HEK293 (cell line): Measurements from ENCODE around the gene SLC7A14.

Experiments
- CTCF ChIA-PET: fragments of 350-600 bp; formaldehyde crosslinking; extraction: SDS; loops from one replicate; lab custom pipeline; 2021; ENCODE audit warnings: antibody characterized with exemption; lab: Yijun Ruan, JAX
- POLR2A ChIA-PET: fragments of 300-600 bp; formaldehyde crosslinking; extraction: SDS; loops from one replicate; lab custom pipeline; 2020; ENCODE audit warnings: antibody characterized with exemption, inconsistent platforms; lab: Yijun Ruan, JAX
- H3K27ac ChIP-seq: fragments of 200-500 bp; sonication (Bioruptor generic); 2 replicates; pipeline ENCODE4 v1.5.1; 2014; ENCODE audit warnings: low read depth, low read length, control low read depth, inconsistent platforms; ENCODE audit errors: extremely low read depth
- H3K36me3 ChIP-seq, 2 experiments: fragments of 200-500 bp in 1 of 2; sonication (Bioruptor generic) in 1 of 2; 1 replicate in 1 of 2; 2 replicates in 1 of 2; pipeline ENCODE4 v1.5.1; 2014 to 2017; ENCODE audit warnings: inconsistent platforms in 2 of 2, low read length in 2 of 2; ENCODE audit not compliant: control insufficient read depth in 2 of 2, insufficient read depth in 1 of 2
- H3K4me1 ChIP-seq: fragments of 200-500 bp; sonication (Bioruptor generic); 2 replicates; pipeline ENCODE4 v1.5.1; 2014; ENCODE audit warnings: mild to moderate bottlenecking, low read length, inconsistent platforms; ENCODE audit not compliant: control insufficient read depth, insufficient read depth
- H3K4me3 ChIP-seq: 2 replicates; pipeline ENCODE4 v1.5.1; 2011; ENCODE audit warnings: low read depth, mild to moderate bottlenecking, control low read depth, low read length, moderate library complexity
- H3K9me3 ChIP-seq: fragments of 200-500 bp; sonication (Bioruptor generic); 2 replicates; pipeline ENCODE4 v1.5.1; 2014; ENCODE audit warnings: low read depth, low read length, inconsistent platforms; ENCODE audit not compliant: control insufficient read depth, insufficient read depth
- ZIC2 ChIP-seq: fragments of 450-650 bp; formaldehyde crosslinking; IDR thresholded peaks from 2 replicates; pipeline ENCODE4 v1.5.1; 2016; ENCODE audit warnings: missing biosample characterization, missing genetic modification characterization
- ZNF133 ChIP-seq: fragments of 450-650 bp; formaldehyde crosslinking; IDR thresholded peaks from 2 replicates; pipeline ENCODE4 v1.5.1; 2016; ENCODE audit warnings: missing biosample characterization, missing genetic modification characterization
- ZNF184 ChIP-seq: fragments of 450-650 bp; IDR thresholded peaks from 2 replicates; pipeline ENCODE4 v1.5.1; 2018; ENCODE audit warnings: missing biosample characterization, mild to moderate bottlenecking, missing genetic modification characterization
- ZNF19 ChIP-seq: fragments of 450-650 bp; formaldehyde crosslinking; IDR thresholded peaks from 2 replicates; pipeline ENCODE4; 2016; ENCODE audit warnings: missing biosample characterization, missing genetic modification characterization, low read depth
- ZNF223 ChIP-seq: fragments of 450-650 bp; formaldehyde crosslinking; IDR thresholded peaks from 2 replicates; pipeline ENCODE4 v1.5.1; 2016; ENCODE audit warnings: missing biosample characterization, missing genetic modification characterization
- ZNF302 ChIP-seq: fragments of 450-650 bp; formaldehyde crosslinking; IDR thresholded peaks from 2 replicates; pipeline ENCODE4 v1.5.1; 2016; ENCODE audit warnings: missing biosample characterization, missing genetic modification characterization, low read depth
- ZNF311 ChIP-seq: fragments of 450-650 bp; formaldehyde crosslinking; IDR thresholded peaks from 2 replicates; pipeline ENCODE4 v1.5.1; 2017; ENCODE audit warnings: missing biosample characterization, missing genetic modification characterization, borderline replicate concordance
- ZNF366 ChIP-seq: fragments of 450-650 bp; formaldehyde crosslinking; conservative IDR thresholded peaks from 2 replicates; pipeline ENCODE4 v1.5.1; 2016; ENCODE audit warnings: missing biosample characterization, missing genetic modification characterization
- ZNF433 ChIP-seq: fragments of 450-650 bp; formaldehyde crosslinking; IDR thresholded peaks from 2 replicates; pipeline ENCODE4 v1.5.1; 2016; ENCODE audit warnings: missing biosample characterization, missing genetic modification characterization, low read depth
- ZNF600 ChIP-seq: fragments of 450-650 bp; formaldehyde crosslinking; IDR thresholded peaks from 2 replicates; pipeline ENCODE4 v1.5.1; 2016; ENCODE audit warnings: missing biosample characterization, missing genetic modification characterization
- ZNF629 ChIP-seq: fragments of 450-650 bp; formaldehyde crosslinking; IDR thresholded peaks from 2 replicates; pipeline ENCODE4 v1.5.1; 2017; ENCODE audit warnings: missing biosample characterization, missing genetic modification characterization
- ZNF785 ChIP-seq: fragments of 450-650 bp; formaldehyde crosslinking; IDR thresholded peaks from 2 replicates; pipeline ENCODE4 v1.5.1; 2016; ENCODE audit warnings: missing biosample characterization, missing genetic modification characterization
- TF ChIP-seq, protein P1 (sequence below): fragments of 450-650 bp; formaldehyde crosslinking; IDR thresholded peaks from 2 replicates; pipeline ENCODE4 v1.5.1; 2016; ENCODE audit warnings: missing biosample characterization, missing genetic modification characterization
- TF ChIP-seq, protein P2 (sequence below): fragments of 450-650 bp; formaldehyde crosslinking; IDR thresholded peaks from 2 replicates; pipeline ENCODE4 v1.5.1; 2016; ENCODE audit warnings: missing biosample characterization, missing genetic modification characterization
- TF ChIP-seq, protein P3 (sequence below): fragments of 450-650 bp; formaldehyde crosslinking; IDR thresholded peaks from 2 replicates; pipeline ENCODE4 v1.5.1; 2016; ENCODE audit warnings: missing biosample characterization, missing genetic modification characterization

SLC7A14 gene

DNA sequence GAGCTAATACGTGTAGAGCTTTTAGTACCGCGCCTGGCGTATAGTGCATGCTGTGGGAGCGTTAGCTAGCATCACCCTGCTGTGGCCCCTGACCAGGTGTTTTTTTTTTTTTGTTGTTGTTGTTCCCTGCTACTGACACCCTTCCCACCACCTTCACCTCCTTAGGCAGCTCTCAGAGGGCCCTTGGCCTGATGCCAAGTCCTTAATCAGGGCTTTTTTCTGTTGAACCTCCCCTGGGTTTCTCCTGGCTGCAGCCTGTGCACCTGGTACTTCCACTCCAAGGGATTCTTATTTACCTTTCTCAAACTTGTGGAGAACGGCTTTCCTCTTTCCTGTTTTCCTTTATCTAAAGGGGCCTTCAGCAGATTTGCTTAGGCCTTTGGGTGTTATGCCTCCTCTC is 53.3 kb downstream of the SLC7A14 start (continued):
- TF ChIP-seq ZNF366 (tag by site-specific recombination) (no peak), ZIC2 (tag by site-specific recombination) (peak; percentile 24; the same call in 1 of the 2 replicates)

DNA sequence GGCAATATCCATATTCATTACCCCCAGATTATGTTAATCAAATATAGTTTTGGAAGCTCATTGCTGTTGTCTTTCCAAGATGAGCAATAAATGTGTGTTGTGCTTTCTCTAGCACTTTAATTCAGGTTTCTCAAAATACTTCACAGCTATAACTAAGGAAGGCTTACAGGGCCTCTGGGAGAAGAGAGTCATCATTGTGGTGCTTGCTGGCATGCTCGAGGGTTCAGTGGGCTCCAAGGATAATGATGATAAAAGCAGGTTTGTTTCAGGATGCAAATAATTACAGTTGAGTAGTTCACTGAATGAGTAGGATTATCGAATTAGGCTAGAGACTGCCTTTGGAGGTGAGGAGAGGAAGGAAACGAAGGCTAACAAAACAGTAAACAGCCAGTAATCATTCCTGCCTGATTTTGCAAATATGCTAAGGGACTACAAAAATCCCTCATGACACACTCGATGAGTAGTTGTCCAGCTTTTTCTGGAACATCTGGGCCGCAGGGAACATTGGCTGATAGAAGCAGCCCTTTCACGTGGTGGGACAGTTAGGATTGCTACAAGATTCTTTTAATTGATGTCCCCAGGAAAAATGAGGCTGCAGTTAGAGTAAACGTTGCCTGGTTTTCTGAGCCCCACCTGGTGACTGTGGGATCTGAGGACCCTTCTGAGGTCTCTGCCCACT is 54.1 kb downstream of the SLC7A14 start:
- no peak overlapping the region for H3K27ac ChIP-seq
- POLR2A ChIA-PET = interaction anchor here (0.6 kb wide), 1 partner anchor 31 kb away, joined by 3 read pairs; no protein-coding TSS in a partner anchor
- CTCF ChIA-PET = interaction anchor here (1.1 kb wide), 1 partner anchor 280 kb away, joined by 3 read pairs; no protein-coding TSS in a partner anchor
- TF ChIP-seq ZNF600 (no peak), ZNF184 (tag by site-specific recombination) (no peak), ZNF133 (tag by site-specific recombination) (peak; percentile 62; the same call in 1 of the 2 replicates), ZNF223 (tag by site-specific recombination) (no peak), ZNF302 (tag by site-specific recombination) (no peak)
- TF ChIP-seq, protein P1, sequence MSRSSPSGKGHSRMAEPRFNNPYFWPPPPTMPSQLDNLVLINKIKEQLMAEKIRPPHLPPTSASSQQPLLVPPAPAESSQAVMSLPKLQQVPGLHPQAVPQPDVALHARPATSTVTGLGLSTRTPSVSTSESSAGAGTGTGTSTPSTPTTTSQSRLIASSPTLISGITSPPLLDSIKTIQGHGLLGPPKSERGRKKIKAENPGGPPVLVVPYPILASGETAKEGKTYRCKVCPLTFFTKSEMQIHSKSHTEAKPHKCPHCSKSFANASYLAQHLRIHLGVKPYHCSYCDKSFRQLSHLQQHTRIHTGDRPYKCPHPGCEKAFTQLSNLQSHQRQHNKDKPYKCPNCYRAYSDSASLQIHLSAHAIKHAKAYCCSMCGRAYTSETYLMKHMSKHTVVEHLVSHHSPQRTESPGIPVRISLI (tag by site-specific recombination) = no peak
- TF ChIP-seq, all 188 proteins: peak for 1
- no peaks in the 10 kb centered on the region for H3K4me1 ChIP-seq
- H3K4me3 ChIP-seq = no peak overlapping the region
- no peaks in the 10 kb centered on the region for H3K9me3 ChIP-seq
- no peaks in the 10 kb centered on the region for H3K36me3 ChIP-seq

DNA sequence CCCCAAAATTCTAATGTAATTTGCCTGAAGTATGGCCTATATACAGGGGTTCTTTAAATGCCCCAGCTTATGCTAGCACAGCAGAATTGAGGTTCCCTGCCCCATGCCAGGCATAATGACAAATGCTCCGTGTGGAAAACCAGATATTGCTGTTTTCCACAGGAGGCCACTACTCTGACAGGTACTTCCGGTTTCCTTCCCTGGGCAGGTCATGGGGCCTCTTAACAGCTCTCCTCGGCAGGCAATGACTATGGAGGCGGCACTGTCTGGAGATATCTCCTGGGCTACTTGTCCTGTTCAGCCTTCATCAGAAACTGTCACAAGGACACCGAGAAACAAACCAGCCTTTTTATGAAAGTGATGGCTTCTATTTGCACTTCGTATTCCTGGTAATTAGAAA is 54.8 kb downstream of the SLC7A14 start:
- ChIA-PET POLR2A (interaction anchor here (0.6 kb wide), 1 partner anchor 31 kb away, joined by 3 read pairs; no protein-coding TSS in a partner anchor), CTCF (interaction anchor here (1.1 kb wide), 1 partner anchor 281 kb away, joined by 3 read pairs; no protein-coding TSS in a partner anchor)
- Histone ChIP-seq H3K4me1 (no peaks in the 10 kb centered on the region), H3K27ac (no peak overlapping the region), H3K36me3 (no peaks in the 10 kb centered on the region), H3K9me3 (no peaks in the 10 kb centered on the region), H3K4me3 (no peak overlapping the region)
- no peak for TF ChIP-seq ZNF433
- no peak for TF ChIP-seq ZNF785 (tag by site-specific recombination)
- TF ChIP-seq ZNF311 (tag by site-specific recombination) = no peak
- TF ChIP-seq, protein P2, sequence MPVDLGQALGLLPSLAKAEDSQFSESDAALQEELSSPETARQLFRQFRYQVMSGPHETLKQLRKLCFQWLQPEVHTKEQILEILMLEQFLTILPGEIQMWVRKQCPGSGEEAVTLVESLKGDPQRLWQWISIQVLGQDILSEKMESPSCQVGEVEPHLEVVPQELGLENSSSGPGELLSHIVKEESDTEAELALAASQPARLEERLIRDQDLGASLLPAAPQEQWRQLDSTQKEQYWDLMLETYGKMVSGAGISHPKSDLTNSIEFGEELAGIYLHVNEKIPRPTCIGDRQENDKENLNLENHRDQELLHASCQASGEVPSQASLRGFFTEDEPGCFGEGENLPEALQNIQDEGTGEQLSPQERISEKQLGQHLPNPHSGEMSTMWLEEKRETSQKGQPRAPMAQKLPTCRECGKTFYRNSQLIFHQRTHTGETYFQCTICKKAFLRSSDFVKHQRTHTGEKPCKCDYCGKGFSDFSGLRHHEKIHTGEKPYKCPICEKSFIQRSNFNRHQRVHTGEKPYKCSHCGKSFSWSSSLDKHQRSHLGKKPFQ = no peak
- TF ChIP-seq, protein P3, sequence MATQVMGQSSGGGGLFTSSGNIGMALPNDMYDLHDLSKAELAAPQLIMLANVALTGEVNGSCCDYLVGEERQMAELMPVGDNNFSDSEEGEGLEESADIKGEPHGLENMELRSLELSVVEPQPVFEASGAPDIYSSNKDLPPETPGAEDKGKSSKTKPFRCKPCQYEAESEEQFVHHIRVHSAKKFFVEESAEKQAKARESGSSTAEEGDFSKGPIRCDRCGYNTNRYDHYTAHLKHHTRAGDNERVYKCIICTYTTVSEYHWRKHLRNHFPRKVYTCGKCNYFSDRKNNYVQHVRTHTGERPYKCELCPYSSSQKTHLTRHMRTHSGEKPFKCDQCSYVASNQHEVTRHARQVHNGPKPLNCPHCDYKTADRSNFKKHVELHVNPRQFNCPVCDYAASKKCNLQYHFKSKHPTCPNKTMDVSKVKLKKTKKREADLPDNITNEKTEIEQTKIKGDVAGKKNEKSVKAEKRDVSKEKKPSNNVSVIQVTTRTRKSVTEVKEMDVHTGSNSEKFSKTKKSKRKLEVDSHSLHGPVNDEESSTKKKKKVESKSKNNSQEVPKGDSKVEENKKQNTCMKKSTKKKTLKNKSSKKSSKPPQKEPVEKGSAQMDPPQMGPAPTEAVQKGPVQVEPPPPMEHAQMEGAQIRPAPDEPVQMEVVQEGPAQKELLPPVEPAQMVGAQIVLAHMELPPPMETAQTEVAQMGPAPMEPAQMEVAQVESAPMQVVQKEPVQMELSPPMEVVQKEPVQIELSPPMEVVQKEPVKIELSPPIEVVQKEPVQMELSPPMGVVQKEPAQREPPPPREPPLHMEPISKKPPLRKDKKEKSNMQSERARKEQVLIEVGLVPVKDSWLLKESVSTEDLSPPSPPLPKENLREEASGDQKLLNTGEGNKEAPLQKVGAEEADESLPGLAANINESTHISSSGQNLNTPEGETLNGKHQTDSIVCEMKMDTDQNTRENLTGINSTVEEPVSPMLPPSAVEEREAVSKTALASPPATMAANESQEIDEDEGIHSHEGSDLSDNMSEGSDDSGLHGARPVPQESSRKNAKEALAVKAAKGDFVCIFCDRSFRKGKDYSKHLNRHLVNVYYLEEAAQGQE (tag by site-specific recombination) = no peak
- TF ChIP-seq ZNF629 (tag by site-specific recombination) = no peak
- no peak for TF ChIP-seq ZNF19 (tag by site-specific recombination)
